ENCODE data around the gene KIAA1328. TPM values are rescaled to one million over a fixed set of nuclear protein-coding genes. Genes with fewer than 3 reads are reported as not detected.

Gene KIAA1328
- total and polyA plus RNA-seq, 9 of the 15 experiments (the other 6 are each of a cell fraction or from before 2014, with no cell fraction given): 4.0 to 8.6 (median 7.4) TPM

DNA sequence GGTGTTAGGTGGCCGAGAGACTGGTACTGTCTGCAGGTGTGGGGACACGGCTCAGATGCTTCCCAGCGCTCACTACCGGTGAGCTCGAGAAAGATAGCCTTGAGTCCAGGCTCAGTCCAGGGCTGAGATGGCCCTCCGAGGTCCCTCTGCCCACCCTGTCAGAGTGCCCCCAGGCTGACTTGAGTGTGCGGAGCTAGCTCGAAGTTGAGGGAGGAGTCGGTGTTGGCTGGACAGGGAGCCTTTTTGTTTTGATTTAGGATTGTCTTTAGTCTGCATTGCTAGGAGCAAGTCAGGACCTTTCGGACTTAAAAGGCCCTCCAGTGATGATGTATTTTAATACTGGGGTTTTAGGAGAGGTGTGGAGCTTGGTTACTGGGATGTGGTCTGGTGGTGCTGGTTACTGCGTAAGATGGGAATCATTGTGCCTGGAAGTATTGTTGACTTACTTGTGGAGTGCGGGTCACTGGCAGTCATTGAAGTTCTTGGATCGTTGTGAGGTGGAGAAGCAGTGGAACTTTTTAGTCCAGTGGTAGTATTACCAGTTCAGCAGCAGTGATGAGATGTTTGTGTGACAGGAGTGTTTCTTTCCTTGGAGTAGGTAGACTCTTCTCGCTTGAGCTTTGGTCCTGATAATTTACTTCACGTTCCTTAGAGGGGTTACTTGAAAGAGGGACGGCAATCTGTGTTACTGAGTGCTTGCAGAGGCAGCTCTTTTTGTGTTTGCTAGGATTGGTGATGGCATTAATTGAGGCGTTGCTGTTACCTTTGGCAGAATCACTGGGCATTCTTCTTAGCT lies 633 bp downstream of the KIAA1328 start (continued):
- no peak for TF ChIP-seq CBFA2T2 (conservative IDR thresholded peaks at IDR 0.05)
- 0 out of 2 replicates have a peak, but pooled peaks have one; percentile 69 for TF ChIP-seq ZNF695 (CRISPR knock-in tag; IDR thresholded peaks at IDR 0.05)
- 0 out of 2 replicates have a peak, but pooled peaks have one; percentile 42 for TF ChIP-seq HDAC2 (IDR thresholded peaks at IDR 0.05)
- no peak for TF ChIP-seq ARID2 (IDR thresholded peaks at IDR 0.05)
- no peak for TF ChIP-seq HOXB6 (CRISPR knock-in tag; IDR thresholded peaks at IDR 0.05; ENCODE audit: borderline replicate concordance)
- TF ChIP-seq MAX (CRISPR knock-in tag; IDR thresholded peaks at IDR 0.05): peak; percentile 9; the same call in 1 of the 2 replicates
- TF ChIP-seq NRF1 (conservative IDR thresholded peaks at IDR 0.05 in 1 of 2, IDR thresholded peaks at IDR 0.05 in 1 of 2): no peak
- no peak for TF ChIP-seq SRSF9 (IDR thresholded peaks at IDR 0.05; ENCODE audit: borderline replicate concordance, low read depth, low read length)
- TF ChIP-seq RFX1 (IDR thresholded peaks at IDR 0.05): no peak
- no peak for TF ChIP-seq NR2C2 (CRISPR knock-in tag; IDR thresholded peaks at IDR 0.05)
- no peak for TF ChIP-seq NR2C2 (tag; IDR thresholded peaks at IDR 0.05)
- TF ChIP-seq CBX8 (IDR thresholded peaks at IDR 0.05; ENCODE audit: borderline replicate concordance, extremely low read depth, low read depth, low read length, poor library complexity, severe bottlenecking): no peak
- no peak for TF ChIP-seq YY1 (IDR thresholded peaks at IDR 0.05; ENCODE audit: borderline replicate concordance in 1 of 3, control insufficient read depth in 1 of 3, extremely low read depth in 1 of 3, insufficient read depth in 3 of 3, insufficient read length in 1 of 3, insufficient replicate concordance in 2 of 3, low read depth in 1 of 3, low read length in 2 of 3)
- TF ChIP-seq, protein P1, sequence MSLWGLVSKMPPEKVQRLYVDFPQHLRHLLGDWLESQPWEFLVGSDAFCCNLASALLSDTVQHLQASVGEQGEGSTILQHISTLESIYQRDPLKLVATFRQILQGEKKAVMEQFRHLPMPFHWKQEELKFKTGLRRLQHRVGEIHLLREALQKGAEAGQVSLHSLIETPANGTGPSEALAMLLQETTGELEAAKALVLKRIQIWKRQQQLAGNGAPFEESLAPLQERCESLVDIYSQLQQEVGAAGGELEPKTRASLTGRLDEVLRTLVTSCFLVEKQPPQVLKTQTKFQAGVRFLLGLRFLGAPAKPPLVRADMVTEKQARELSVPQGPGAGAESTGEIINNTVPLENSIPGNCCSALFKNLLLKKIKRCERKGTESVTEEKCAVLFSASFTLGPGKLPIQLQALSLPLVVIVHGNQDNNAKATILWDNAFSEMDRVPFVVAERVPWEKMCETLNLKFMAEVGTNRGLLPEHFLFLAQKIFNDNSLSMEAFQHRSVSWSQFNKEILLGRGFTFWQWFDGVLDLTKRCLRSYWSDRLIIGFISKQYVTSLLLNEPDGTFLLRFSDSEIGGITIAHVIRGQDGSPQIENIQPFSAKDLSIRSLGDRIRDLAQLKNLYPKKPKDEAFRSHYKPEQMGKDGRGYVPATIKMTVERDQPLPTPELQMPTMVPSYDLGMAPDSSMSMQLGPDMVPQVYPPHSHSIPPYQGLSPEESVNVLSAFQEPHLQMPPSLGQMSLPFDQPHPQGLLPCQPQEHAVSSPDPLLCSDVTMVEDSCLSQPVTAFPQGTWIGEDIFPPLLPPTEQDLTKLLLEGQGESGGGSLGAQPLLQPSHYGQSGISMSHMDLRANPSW (CRISPR knock-in tag; IDR thresholded peaks at IDR 0.05): peak; percentile 40; the same call in 1 of the 2 replicates
- TF ChIP-seq HNRNPL (IDR thresholded peaks at IDR 0.05; ENCODE audit: low read depth, low read length): no peak
- TF ChIP-seq ZBTB12 (CRISPR knock-in tag; IDR thresholded peaks at IDR 0.05): no peak
- TF ChIP-seq POLR3A (IDR thresholded peaks at IDR 0.05; ENCODE audit: borderline replicate concordance, extremely low read depth, insufficient read depth, insufficient read length): no peak
- no peak for TF ChIP-seq ZNF354B (CRISPR knock-in tag; IDR thresholded peaks at IDR 0.05)
- no peak for TF ChIP-seq ZSCAN32 (CRISPR knock-in tag; IDR thresholded peaks at IDR 0.05)
- no peak for TF ChIP-seq CHD4 (IDR thresholded peaks at IDR 0.05; ENCODE audit: insufficient read depth, insufficient replicate concordance, low read depth, low read length, poor library complexity, severe bottlenecking)
- TF ChIP-seq BACH1 (tag; IDR thresholded peaks at IDR 0.05): no peak
- TF ChIP-seq MBD2 (IDR thresholded peaks at IDR 0.05; ENCODE audit: borderline replicate concordance, low read depth): no peak
- no peak for TF ChIP-seq ZNF778 (CRISPR knock-in tag; IDR thresholded peaks at IDR 0.05)
- no peak for TF ChIP-seq TCFL5 (CRISPR knock-in tag; conservative IDR thresholded peaks at IDR 0.05)

All from K562 (cell line).